Mammary epithelial cell (primary cell): ENCODE data around the gene ROBO1.

ENCODE experiments used
- CTCF ChIP-seq, 2 donors: IDR thresholded peaks in 1 of 2; conservative IDR thresholded peaks in 1 of 2; 2 replicates each; pipeline ENCODE4 v1.5.1; 2011 to 2012; ENCODE audit warnings: inconsistent platforms in 2 of 2, low read length in 2 of 2, mild to moderate bottlenecking in 2 of 2, control low read depth in 1 of 2, low read depth in 1 of 2; ENCODE audit not compliant: insufficient read depth in 1 of 2; ENCODE audit errors: extremely low read depth in 1 of 2
- EZH2 ChIP-seq: IDR thresholded peaks from 2 replicates; pipeline ENCODE4 v1.6.1; 2012; ENCODE audit warnings: low read length, inconsistent platforms, borderline replicate concordance

- TF ChIP-seq EZH2 = no peak
- TF ChIP-seq CTCF (conservative IDR thresholded peaks at IDR 0.05 in 1 of 2, IDR thresholded peaks at IDR 0.05 in 1 of 2; ENCODE audit: extremely low read depth in 1 of 2, insufficient read depth in 1 of 2, low read depth in 1 of 2, low read length in 2 of 2) = no peak
Measured at GRCh38 chr3:79297245-79297960, 470.4 kb downstream of the ROBO1 start.
